ENCODE data around the gene NTM.
"Not testable (repeated sequence)": the region's sequence is repeated elsewhere in the genome, so short reads cannot be mapped to it uniquely, and the experiment has no call there.

NTM gene

GRCh38 chr11:131483453-131483852 lies 113.0 kb downstream of the NTM start:
- DNase-seq (ENCODE audit: low read depth), result no peak
- TF ChIP-seq CTCF (conservative IDR thresholded peaks at IDR 0.05; ENCODE audit: low read depth, low read length), result no peak
- no peak overlapping the region for H3K4me3 ChIP-seq (ENCODE audit: low read length)

- no peak overlapping the region for H3K4me3 ChIP-seq (ENCODE audit: low read length)
- TF ChIP-seq CTCF (conservative IDR thresholded peaks at IDR 0.05; ENCODE audit: low read depth, low read length), result no peak
- no peak for DNase-seq (ENCODE audit: low read depth)
Measured at GRCh38 chr11:131483877-131484276, 113.5 kb downstream of the NTM start.

- no peak for TF ChIP-seq CTCF (conservative IDR thresholded peaks at IDR 0.05; ENCODE audit: low read depth, low read length)
- no peak overlapping the region for H3K4me3 ChIP-seq (ENCODE audit: low read length)
- DNase-seq (ENCODE audit: low read depth), result no peak
Measured at GRCh38 chr11:131486100-131486499, 115.7 kb downstream of the NTM start.

- no peak for TF ChIP-seq CTCF (conservative IDR thresholded peaks at IDR 0.05; ENCODE audit: low read depth, low read length)
- DNase-seq (ENCODE audit: low read depth), result no peak
- H3K4me3 ChIP-seq (ENCODE audit: low read length), result no peak overlapping the region
Measured at GRCh38 chr11:131486937-131487635, 116.7 kb downstream of the NTM start.

GRCh38 chr11:131488238-131488637 lies 117.8 kb downstream of the NTM start:
- TF ChIP-seq CTCF (conservative IDR thresholded peaks at IDR 0.05; ENCODE audit: low read depth, low read length), result no peak
- DNase-seq (ENCODE audit: low read depth), result no peak
- no peak overlapping the region for H3K4me3 ChIP-seq (ENCODE audit: low read length)

- H3K4me3 ChIP-seq (ENCODE audit: low read length), result no peak overlapping the region
- no peak for DNase-seq (ENCODE audit: low read depth)
- TF ChIP-seq CTCF (conservative IDR thresholded peaks at IDR 0.05; ENCODE audit: low read depth, low read length), result no peak
Measured at GRCh38 chr11:131491503-131491902, 121.1 kb downstream of the NTM start.

- no peak overlapping the region for H3K4me3 ChIP-seq (ENCODE audit: low read length)
- no peak for DNase-seq (ENCODE audit: low read depth)
- no peak for TF ChIP-seq CTCF (conservative IDR thresholded peaks at IDR 0.05; ENCODE audit: low read depth, low read length)
Measured at GRCh38 chr11:131495423-131495822, 125.0 kb downstream of the NTM start.

- not testable (repeated sequence) for DNase-seq (ENCODE audit: low read depth); H3K4me3 ChIP-seq (ENCODE audit: low read length)
Measured at GRCh38 chr11:131497686-131498085, 127.3 kb downstream of the NTM start.
